DMS 273 (cell line): ENCODE measurements around the gene FAM222B.

ENCODE experiments used
- DNase-seq: peaks from one replicate; lab custom pipeline; 2025; ENCODE audit not compliant: unreplicated experiment; lab: John Stamatoyannopoulos, UW

The FAM222B gene

GRCh38 chr17:28715217-28715616, 127.4 kb downstream of the FAM222B start:
- no peak for DNase-seq

- DNase-seq = no peak
These were observed 128.3 kb downstream of the FAM222B start for GRCh38 chr17:28714281-28714680.

- no peak for DNase-seq
These were observed 129.7 kb downstream of the FAM222B start for GRCh38 chr17:28712705-28713415.

- DNase-seq = no peak
These were observed 130.4 kb downstream of the FAM222B start for GRCh38 chr17:28712032-28712704.

GRCh38 chr17:28711723-28712031, 130.9 kb downstream of the FAM222B start, which contains the start of gene PROCA1:
Gene PROCA1 (minus strand): TSS chr17:28711888. CDS start chr17:28711660, 228 bp downstream.
- no peak for DNase-seq

GRCh38 chr17:28710861-28711722, 131.5 kb downstream of the FAM222B start:
- DNase-seq = peak; percentile 96

- DNase-seq = no peak
These were observed 135.3 kb downstream of the FAM222B start for GRCh38 chr17:28707339-28707720.

GRCh38 chr17:28706471-28707338, 135.9 kb downstream of the FAM222B start:
- no peak for DNase-seq
